ENCODE results near the gene BORCS8.
A peak's percentile ranks its signal among the peaks of the same experiment; 100 is the strongest.
"Not testable (repeated sequence)": the region's sequence is repeated elsewhere in the genome, so short reads cannot be mapped to it uniquely, and the experiment has no call there.

BORCS8 gene

GRCh38 chr19:19148504-19148903 is 43.4 kb downstream of the BORCS8 start:
- DNase-seq (ENCODE audit: low read depth): not testable (repeated sequence)

GRCh38 chr19:19147344-19147743 is 44.6 kb downstream of the BORCS8 start:
- no peak for DNase-seq (ENCODE audit: low read depth)

GRCh38 chr19:19146865-19147264 is 45.1 kb downstream of the BORCS8 start:
- no peak for DNase-seq (ENCODE audit: low read depth)

DNA sequence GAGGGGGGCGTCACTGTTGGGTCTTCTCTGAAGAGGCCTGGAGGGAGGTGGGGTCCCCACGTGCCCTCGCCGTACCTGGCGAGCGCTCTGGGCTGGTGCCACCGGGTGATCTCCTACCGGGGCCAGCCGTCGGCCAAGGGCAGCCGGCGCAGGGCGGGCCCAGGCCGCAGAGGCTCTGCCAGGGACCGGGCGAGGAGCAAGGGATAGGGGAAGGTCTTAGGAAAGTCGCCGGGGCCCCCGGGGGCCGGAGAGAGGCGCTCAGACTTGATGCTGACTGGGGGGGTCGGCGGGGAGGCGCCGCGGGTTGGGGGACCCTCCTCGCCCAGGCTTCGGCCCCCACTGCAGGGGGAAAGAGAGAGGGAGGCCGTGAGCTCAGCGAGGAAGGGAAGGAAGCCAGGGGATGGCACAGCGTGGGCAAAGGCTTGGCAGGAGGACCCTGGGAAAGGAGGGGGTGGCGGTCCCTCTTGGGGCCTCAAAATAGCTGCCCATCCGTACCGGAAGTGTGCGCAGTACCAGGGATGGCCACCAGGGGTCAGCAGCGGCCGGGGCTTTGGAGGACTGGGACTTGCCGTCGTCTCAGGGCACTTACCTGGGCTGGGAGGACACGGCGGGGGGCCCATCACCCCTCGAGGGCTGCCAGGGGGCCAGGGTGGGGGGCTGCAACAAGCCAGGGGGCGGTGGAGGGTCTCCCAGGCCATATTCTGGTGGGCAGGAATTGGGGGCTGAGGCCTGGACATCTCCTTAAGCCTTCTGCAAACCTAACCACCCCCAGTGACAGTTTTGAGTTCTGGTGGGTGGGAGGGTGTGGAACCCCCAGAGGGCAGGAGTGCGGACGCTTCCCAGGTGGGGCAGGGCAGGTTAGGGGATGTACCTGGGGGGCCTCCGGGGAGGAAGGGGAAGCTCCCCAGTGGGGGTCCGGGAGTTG is 46.0 kb downstream of the BORCS8 start:
- DNase-seq (ENCODE audit: low read depth): peak; percentile 64

DNA sequence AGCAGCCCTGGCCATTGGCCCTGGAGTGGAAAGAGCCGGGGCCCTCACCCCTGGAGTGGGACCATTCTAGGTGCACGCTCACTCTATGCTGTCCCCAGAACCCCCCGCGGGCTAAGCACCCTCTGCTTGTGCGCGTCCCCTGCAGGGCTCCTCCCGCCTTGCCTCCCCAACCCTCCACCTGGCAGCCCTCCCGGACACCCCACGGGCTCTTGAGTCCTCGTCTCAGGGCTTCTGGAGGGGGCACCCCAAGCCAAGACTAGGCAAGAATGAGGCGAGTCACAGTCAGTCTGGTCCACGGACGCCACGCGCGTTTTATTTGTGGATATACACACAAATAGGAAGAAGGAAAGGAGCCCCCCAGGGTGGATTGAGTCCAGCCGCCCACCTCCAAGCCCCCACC is 46.7 kb downstream of the BORCS8 start:
- DNase-seq (ENCODE audit: low read depth): no peak

DNA sequence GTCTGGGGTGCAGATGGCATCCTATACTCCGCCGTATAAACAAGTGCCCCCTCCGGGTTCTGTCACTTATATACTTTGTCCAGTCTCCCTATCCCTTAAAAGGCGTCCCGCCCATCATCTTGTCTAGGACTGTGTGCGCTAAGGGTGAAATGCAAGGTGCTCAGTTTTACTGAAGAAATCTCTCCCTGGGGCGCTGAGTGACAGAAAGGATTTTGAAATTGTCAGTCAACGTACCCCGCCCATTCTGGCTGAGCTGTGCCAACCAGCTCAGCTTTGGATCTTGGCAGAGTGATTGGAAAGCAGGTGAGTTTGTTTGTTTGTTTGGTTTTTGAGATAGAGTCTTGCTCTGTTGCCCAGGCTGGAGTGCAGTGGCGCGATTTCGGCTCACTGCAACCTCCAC is 49.6 kb downstream of the BORCS8 start:
- DNase-seq (ENCODE audit: low read depth): no peak

DNA sequence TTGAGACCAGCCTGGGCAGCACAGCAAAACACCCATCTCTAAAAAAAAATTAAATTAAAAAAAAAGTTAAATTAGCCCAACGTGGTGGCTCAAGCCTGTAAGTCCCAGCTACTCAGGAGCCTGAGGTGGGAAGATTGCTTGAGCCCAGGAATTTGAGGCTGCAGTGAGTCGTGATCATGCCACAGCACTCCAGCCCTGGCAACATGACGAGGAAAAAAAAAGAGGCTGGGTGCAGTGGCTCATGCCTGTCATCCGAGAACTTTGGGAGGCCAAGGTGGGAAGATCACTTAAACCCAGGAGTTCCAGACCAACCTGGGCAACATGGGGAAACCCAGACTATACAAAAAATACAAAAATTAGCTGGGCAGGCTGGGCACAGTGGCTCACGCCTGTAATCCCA is 51.5 kb downstream of the BORCS8 start:
- DNase-seq (ENCODE audit: low read depth): no peak

DNA sequence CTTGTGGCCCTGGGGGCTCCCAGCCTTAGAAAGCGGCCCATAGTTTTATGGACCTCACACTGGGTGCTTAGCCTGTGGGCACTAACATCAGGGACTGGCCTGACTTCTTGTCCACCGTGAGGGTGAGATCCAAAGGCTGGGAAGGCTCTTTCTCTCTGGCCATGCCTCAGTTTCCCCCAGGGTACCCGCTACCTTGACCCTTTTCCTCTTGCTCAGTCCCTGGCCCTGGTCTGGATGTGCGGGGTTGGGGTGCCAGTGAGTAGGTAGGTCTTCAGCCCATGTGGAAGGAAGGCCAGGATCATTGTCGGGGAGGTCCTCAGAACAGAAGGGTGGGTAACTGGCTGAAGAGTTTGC is 52.1 kb downstream of the BORCS8 start:
- no peak for DNase-seq (ENCODE audit: low read depth)

DNA sequence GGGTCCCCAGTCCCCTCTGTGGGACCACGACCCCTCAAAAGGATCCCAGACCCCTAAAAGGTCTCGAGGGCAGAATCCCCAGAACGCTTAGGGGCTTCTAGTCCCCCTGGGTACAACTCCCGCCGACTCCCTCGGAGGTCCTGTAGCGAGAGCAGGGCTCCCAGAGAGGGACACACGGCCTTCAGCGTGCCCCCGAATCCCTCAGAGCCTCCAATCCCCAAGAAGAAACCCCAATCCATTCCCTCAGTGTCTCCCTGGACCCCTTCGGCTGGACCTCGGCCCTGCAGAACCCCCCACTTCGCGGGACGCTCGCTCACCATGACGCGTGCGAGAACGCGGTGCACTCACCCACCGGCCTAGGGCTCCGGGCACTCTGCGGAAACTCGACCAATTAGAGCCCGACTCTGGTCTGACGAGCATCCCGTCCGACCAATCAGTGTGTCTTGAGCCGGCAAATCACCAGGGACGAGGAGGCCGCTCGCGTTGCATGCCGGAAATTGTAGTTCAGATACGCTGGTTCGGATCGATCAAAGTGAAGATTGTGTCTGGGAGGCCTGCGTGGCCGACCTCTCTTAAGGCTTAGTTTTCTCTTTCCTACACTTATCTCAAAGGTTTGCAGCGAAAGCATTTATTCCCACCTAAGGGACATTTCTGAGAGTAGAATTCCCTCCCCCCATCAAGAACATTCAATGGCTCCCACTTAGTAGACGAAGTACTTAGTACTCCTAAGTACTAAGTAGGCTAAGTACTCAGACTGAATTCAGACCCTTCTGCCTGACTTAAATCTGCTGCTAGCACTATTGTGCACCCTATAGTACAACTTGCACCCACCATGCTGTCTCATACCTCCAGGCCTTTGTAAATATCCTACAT is 53.6 kb downstream of the BORCS8 start, which contains the start of gene TMEM161A:
TSS of gene TMEM161A (minus strand) at position 370 of the 873 bp plus-strand sequence. CDS start at position 320, 50 bp downstream.
- peak; percentile 93 for DNase-seq (ENCODE audit: low read depth)

GRCh38 chr19:19137556-19138108 is 54.3 kb downstream of the BORCS8 start:
- no peak for DNase-seq (ENCODE audit: low read depth)

- DNase-seq (ENCODE audit: low read depth): not testable (repeated sequence)
These were observed 56.2 kb downstream of the BORCS8 start for GRCh38 chr19:19135713-19136112.

DNA sequence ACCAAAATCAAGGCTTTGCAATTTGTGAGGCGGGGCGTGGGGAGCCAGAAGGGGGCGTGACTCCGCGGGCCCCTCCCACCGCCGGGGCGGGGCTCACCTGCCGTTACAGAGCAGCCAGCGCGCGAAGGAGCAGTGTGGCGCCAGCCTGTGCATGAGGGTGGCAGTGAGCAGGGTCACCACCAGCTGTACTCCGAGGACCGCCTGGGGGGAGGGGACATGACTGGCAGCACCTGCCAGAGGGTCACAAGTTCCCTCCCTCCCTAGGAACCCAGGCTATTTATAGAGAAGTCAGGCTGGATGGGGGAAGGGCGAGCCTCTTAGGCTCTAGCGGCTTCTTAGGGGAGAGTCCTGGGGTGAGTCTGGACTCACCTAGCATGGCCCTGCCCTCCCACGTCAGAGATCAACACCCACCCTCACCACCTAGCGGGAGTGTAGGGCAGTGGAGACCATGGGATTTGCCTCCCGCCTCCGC is 57.2 kb downstream of the BORCS8 start:
- no peak for DNase-seq (ENCODE audit: low read depth)

DNA sequence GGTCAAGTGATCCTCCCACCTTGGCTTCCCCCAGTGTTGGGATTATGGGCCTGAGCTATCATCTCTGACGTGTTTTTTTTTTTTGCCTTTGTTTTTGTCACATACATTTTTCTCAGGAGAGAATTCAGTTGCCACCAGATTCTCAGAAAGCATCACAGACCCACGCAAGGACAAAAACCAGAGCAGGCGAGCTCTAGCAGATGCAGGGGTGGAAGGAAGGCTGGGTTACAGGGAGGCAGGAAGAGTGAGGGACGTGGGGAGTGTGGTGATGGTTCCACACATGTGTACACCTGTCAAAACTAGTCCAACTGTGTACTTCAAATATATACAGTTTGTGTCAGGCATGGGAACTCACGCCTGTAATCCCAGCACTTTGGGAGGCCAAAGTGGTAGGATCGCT is 58.0 kb downstream of the BORCS8 start:
- DNase-seq (ENCODE audit: low read depth): no peak

- no peak for DNase-seq (ENCODE audit: low read depth)
These were observed 59.0 kb downstream of the BORCS8 start for GRCh38 chr19:19132912-19133311.

DNA sequence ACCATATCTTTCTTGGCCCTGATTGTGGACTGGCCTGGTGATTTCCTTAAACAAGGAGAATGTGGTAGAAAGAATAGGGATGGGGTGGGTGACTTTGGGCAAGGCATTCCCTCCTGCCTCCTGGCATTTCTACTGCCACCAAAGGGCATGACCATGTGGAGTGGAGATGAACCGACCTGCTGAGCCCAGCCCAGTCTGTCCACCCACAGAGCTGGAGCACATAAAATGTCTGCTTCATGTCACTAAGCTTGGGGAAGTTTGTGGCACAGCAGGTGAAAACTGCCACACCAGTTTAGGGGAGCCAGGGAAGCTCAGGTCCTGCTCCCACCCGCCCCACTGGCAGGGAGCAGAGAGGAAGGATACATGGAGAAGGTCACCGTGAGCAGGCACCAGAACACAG is 60.0 kb downstream of the BORCS8 start:
- DNase-seq (ENCODE audit: low read depth): no peak

Data from stimulated activated CD8-positive, alpha-beta memory T cell treated with anti-CD3 and anti-CD28 coated beads, Interleukin-12 subunit alpha, Interleukin-12 subunit beta, amount 100 ng/mL, for 4 hours (primary cell).